ENCODE results near the gene RBPJL. TPM values are rescaled to one million over a fixed set of nuclear protein-coding genes. Genes with fewer than 3 reads are reported as not detected.

RBPJL gene
- total and polyA plus RNA-seq, 2 experiments from 2014 or later: not detected

DNA sequence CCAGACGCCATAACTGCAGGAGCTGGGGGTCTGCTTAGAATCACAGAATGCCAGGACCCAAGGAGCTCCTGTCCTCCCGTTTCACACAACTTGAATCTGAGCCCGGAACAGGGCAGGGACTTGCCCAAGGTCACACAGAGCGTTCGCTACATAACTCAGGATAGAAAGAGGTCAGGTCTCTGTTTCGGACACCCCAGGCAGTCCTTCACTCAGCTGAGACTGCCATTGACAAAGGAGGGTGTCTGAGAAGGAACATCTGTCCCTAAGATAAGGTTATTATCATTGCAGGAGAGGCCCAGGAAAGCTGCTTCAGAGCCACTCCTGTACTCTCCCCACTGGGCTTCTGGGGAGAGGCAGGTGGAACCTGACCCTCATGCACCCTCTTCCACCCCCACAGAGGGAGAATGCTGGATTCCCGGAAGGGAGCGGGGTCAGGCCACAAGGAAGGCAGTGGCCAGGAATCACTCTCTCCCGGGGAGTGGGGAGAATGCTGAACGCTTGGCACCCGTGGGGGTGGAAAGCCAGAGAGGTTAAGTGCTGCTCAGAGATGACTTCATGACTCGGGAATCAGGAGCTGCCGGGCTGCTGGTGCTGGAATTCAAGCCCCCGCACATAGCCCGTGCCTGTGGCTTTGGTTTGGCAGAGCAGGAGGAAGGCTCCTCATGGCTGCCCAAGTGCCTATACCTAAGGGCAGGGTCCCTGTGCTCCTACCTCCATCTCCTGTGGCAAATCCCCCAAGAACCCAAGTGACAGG is 30.9 kb downstream of the RBPJL start:
- no peak for TF ChIP-seq EZH2 (IDR thresholded peaks at IDR 0.05; ENCODE audit: borderline replicate concordance)
- TF ChIP-seq, protein P1, sequence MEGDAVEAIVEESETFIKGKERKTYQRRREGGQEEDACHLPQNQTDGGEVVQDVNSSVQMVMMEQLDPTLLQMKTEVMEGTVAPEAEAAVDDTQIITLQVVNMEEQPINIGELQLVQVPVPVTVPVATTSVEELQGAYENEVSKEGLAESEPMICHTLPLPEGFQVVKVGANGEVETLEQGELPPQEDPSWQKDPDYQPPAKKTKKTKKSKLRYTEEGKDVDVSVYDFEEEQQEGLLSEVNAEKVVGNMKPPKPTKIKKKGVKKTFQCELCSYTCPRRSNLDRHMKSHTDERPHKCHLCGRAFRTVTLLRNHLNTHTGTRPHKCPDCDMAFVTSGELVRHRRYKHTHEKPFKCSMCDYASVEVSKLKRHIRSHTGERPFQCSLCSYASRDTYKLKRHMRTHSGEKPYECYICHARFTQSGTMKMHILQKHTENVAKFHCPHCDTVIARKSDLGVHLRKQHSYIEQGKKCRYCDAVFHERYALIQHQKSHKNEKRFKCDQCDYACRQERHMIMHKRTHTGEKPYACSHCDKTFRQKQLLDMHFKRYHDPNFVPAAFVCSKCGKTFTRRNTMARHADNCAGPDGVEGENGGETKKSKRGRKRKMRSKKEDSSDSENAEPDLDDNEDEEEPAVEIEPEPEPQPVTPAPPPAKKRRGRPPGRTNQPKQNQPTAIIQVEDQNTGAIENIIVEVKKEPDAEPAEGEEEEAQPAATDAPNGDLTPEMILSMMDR (IDR thresholded peaks at IDR 0.05; ENCODE audit: poor library complexity): no peak
- no peak for TF ChIP-seq EZH2phosphoT487 (IDR thresholded peaks at IDR 0.05; ENCODE audit: low read depth, severe bottlenecking, unreplicated experiment)
- Histone ChIP-seq H4K20me1 (ENCODE audit: insufficient read depth, poor library complexity, severe bottlenecking) (peaks cover 5% of the 10 kb centered on the region), H3K4me2 (peak overlapping the region; percentile 87), H3K27me3 (no peaks in the 10 kb centered on the region), H3K9me3 (ENCODE audit: low read depth) (no peaks in the 10 kb centered on the region), H3K27ac (peak overlapping the region; percentile 96), H2AFZ (no peak overlapping the region), H3K4me3 (no peak overlapping the region), H3K79me2 (peaks cover 69% of the 10 kb centered on the region), H3K9me2 (replicated peaks; ENCODE audit: insufficient read depth) (no peaks in the 10 kb centered on the region), H3K36me3 (replicated peaks; ENCODE audit: insufficient read depth, low read depth) (no peaks in the 10 kb centered on the region), H3K4me1 (ENCODE audit: insufficient read depth) (peaks cover 59% of the 10 kb centered on the region)
- DNase-seq (ENCODE audit: low spot score): peak; percentile 77
- WGBS (ENCODE audit: low lambda C conversion rate, missing lambda C conversion rate): 24% methylated on average over 15 of the region's 15 CpGs

DNA sequence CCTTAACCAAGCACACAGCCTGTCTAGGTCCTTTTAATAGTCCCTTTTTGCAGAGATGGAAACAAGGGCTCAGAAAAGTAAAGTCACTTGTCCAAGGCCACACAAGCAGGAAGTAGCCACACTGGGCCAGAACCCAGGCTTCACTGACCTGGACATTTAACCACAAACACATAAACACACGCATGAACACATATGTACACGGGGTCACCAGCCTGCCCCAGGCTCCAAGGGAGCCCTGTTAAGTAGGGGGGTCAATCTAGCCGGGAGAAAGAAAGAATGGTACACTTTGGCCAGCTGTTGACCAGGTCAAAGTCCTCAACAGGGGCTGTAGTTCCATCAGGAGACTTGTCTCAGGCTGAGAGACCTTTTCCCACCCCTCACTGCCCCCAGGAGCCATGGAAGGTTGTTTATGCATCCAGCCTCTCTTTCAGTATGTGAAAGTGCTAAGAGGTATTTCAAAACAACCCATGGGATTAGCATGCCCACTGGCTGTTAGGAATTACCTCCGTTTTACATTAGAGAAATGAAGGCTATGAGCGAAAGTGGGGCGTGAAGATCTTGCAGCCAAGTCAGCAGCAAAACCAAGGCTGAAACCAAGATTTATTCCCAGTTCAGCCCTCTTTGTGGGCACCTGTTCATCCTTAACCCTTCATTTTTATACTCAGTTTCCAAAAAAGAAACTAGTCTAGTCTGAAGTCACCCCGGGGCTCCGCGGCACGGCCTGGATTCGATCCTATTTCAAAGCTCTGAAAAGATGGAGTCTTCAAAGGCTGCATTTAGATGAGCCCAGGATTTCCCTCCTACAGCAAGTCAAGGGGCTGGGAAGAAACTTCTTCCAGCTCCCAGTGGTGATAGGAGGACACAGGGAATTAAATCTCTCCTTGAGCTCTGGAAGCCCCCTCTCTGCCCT is 31.7 kb downstream of the RBPJL start:
- H3K4me3 ChIP-seq: no peak overlapping the region
- peaks cover 63% of the 10 kb centered on the region for H3K79me2 ChIP-seq
- 71% methylated on average over 11 of the region's 11 CpGs for WGBS (ENCODE audit: low lambda C conversion rate, missing lambda C conversion rate)
- no peaks in the 10 kb centered on the region for H3K9me2 ChIP-seq (replicated peaks; ENCODE audit: insufficient read depth)
- H3K36me3 ChIP-seq (replicated peaks; ENCODE audit: insufficient read depth, low read depth): no peaks in the 10 kb centered on the region
- no peaks in the 10 kb centered on the region for H3K9me3 ChIP-seq (ENCODE audit: low read depth)
- peak; percentile 28 for DNase-seq (ENCODE audit: low spot score)
- H3K4me2 ChIP-seq: peak overlapping the region; percentile 87
- TF ChIP-seq, protein P1 (IDR thresholded peaks at IDR 0.05; ENCODE audit: poor library complexity): no peak
- TF ChIP-seq EZH2phosphoT487 (IDR thresholded peaks at IDR 0.05; ENCODE audit: low read depth, severe bottlenecking, unreplicated experiment) (no peak), EZH2 (IDR thresholded peaks at IDR 0.05; ENCODE audit: borderline replicate concordance) (no peak)
- H3K27ac ChIP-seq: peak overlapping the region; percentile 96
- H4K20me1 ChIP-seq (ENCODE audit: insufficient read depth, poor library complexity, severe bottlenecking): peaks cover 5% of the 10 kb centered on the region
- H3K4me1 ChIP-seq (ENCODE audit: insufficient read depth): peaks cover 67% of the 10 kb centered on the region
- H2AFZ ChIP-seq: no peak overlapping the region
- H3K27me3 ChIP-seq: no peaks in the 10 kb centered on the region

DNA sequence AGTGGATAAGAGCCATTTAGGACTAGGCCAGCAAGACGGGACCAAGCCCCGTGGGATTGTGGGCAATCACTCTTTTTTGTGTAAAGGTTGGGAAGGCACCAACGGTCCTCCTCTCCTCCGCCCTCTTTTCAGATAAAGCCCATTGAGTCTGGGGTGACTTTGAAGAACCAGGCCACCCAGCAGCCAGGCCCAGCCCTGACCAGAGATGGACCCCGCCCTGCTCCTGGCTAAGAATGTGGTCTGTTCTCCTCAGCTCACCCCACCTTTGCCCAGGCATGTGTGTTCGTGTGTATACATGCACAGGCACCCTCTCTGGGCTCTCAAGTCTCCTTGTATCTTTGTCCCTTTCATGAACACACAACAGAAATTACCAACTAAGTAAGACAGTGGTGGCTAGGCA is 32.4 kb downstream of the RBPJL start:
- no peaks in the 10 kb centered on the region for H3K9me2 ChIP-seq (replicated peaks; ENCODE audit: insufficient read depth)
- 68% methylated on average over 6 of the region's 6 CpGs for WGBS (ENCODE audit: low lambda C conversion rate, missing lambda C conversion rate)
- H3K4me3 ChIP-seq: no peak overlapping the region
- no peaks in the 10 kb centered on the region for H3K27me3 ChIP-seq
- peaks cover 59% of the 10 kb centered on the region for H3K79me2 ChIP-seq
- H2AFZ ChIP-seq: no peak overlapping the region
- no peaks in the 10 kb centered on the region for H3K36me3 ChIP-seq (replicated peaks; ENCODE audit: insufficient read depth, low read depth)
- H4K20me1 ChIP-seq (ENCODE audit: insufficient read depth, poor library complexity, severe bottlenecking): peaks cover 5% of the 10 kb centered on the region
- H3K27ac ChIP-seq: peak overlapping the region; percentile 96
- DNase-seq (ENCODE audit: low spot score): peak; percentile 36
- no peaks in the 10 kb centered on the region for H3K9me3 ChIP-seq (ENCODE audit: low read depth)
- TF ChIP-seq, protein P1 (IDR thresholded peaks at IDR 0.05; ENCODE audit: poor library complexity): no peak
- TF ChIP-seq EZH2 (IDR thresholded peaks at IDR 0.05; ENCODE audit: borderline replicate concordance): no peak
- no peak for TF ChIP-seq EZH2phosphoT487 (IDR thresholded peaks at IDR 0.05; ENCODE audit: low read depth, severe bottlenecking, unreplicated experiment)
- peak overlapping the region; percentile 87 for H3K4me2 ChIP-seq
- peaks cover 74% of the 10 kb centered on the region for H3K4me1 ChIP-seq (ENCODE audit: insufficient read depth)
